Measurements from ENCODE around the gene CARD14.
"Not testable (repeated sequence)": the region's sequence is repeated elsewhere in the genome, so short reads cannot be mapped to it uniquely, and the experiment has no call there.

The CARD14 gene

DNA sequence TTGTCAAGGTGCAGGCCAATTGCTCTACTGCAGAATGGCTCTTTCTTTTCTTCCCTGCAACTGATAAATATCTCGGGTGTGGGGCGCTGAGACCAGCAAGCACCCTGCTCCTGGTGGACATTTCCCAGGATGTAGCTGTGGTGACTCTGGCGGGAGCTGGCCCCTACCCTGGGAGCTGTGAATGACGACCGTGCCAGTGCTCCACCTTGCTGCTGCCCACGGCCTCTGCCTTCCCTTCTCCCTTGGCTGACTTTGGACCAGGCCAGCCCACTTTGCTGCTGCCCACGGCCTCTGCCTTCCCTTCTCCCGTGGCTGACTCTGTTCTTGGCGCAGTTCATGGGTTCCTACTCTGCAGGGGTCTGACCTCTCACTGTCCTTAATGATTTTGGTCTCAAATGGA lies 16.1 kb downstream of the CARD14 start:
- no peak for DNase-seq (ENCODE audit: low spot score)

GRCh38 chr17:80187090-80187489 lies 17.3 kb downstream of the CARD14 start:
- no peak for DNase-seq (ENCODE audit: low spot score)

DNA sequence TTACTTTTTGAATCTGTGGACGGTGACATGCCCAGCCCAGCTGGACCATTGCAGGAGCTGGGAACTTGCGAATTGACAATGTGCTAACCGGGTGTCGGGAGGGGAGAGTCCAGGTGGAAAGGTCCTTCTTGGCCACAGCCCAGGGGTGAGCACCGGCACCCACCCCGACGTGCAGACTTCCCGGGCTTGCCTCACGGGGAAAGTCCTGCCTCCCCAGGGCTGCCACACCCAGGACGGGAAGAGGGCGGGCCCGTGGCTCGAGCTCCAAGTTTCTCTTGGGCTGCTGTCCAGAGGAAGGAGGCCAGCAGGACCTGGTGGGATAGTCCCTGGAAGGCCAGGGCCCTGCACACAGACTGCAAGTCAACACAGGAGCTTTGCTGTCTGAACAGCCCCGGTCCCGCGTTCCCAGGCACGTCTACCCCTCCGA lies 17.7 kb downstream of the CARD14 start:
- no peak for DNase-seq (ENCODE audit: low spot score)

GRCh38 chr17:80189611-80190010 lies 19.8 kb downstream of the CARD14 start:
- DNase-seq (ENCODE audit: low spot score): no peak

DNA sequence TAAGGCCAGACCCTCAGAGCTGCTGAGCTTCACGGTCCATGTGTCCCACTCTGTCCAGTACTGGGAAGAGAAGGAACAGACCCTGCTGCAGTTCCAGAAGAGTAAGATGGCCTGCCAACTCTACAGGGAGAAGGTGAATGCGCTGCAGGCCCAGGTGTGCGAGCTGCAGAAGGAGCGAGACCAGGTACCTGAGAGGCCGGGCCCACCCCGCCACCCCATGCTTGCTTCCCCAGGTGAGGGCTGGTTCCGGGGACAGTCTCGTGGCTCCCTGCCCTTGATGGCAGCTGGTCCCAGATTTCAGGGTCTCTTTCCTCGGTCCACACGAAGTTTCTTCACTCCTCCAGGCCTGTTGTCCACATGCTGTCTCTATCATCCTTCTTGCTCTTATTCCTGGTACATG lies 20.9 kb downstream of the CARD14 start:
- no peak for DNase-seq (ENCODE audit: low spot score)

DNA sequence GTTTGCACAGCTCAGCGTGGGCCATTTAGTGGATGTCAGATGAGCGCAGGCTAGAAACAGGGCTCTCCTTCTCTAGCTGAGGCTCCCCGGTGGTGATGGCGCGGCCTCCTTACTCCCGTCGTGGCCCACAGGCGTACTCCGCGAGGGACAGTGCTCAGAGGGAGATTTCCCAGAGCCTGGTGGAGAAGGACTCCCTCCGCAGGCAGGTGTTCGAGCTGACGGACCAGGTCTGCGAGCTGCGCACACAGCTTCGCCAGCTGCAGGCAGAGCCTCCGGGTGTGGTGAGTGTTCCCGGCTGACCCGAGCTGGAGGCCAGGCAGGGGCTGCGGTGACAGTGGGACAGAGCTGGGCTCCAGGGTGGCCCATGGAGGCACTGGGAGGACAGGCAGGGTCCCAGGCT lies 21.4 kb downstream of the CARD14 start:
- DNase-seq (ENCODE audit: low spot score): no peak

DNA sequence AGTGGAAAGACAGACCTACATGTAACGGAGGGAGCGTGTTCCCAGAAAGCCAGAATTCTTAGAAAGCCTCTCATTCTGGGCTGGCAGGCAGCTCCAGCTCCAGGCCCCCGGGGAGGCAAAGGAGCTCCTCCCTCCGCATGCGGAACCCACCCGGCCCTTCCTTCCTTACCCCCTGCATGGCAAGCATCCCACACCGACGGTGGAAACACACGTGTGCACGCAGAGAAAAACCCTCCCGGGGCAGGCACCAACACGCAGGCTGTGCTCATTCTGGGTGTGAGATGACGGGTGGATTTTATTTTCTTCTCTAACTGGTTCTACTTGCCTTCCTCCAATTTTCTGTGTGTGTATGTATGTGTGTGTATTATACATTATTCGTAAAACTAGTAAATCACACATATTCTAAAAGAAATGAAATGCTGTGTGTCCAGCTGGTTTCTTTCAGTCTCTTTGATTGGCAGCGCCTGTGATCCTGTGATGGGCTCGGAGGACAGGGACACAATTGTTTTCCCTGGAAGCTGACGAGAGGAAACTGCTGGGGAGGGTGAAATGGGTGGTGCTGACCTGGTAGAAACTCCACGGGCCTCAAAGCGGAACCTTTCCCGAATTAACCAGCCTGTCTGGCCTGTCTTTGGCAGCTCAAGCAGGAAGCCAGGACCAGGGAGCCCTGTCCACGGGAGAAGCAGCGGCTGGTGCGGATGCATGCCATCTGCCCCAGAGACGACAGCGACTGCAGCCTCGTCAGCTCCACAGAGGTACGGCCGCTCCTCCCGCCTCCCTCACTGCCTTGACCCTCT lies 22.2 kb downstream of the CARD14 start:
- DNase-seq (ENCODE audit: low spot score): no peak

- no peak for DNase-seq (ENCODE audit: low spot score)
Measured at GRCh38 chr17:80195141-80195540, 25.3 kb downstream of the CARD14 start.

GRCh38 chr17:80195671-80196529 lies 26.1 kb downstream of the CARD14 start:
- DNase-seq (ENCODE audit: low spot score): peak; percentile 61

DNA sequence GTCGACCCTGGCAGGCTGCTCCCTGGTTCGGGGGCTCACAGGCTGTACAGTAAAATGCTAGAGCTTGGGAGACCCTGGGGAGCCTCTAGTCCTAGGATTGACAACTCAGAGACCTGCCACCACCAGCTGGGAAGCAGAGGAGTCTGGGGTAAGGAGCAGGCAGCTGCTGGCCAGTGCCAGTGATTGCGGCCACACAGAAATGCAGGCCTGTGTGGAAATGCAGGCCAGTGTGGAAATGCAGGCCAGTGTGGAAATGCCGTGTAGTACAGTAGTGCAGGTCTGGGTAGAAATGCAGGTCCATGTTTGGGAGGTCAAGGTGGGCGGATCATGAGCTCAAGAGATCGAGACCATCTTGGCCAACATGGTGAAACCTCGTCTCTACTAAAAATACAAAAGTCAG lies 26.8 kb downstream of the CARD14 start:
- DNase-seq (ENCODE audit: low spot score): no peak

DNA sequence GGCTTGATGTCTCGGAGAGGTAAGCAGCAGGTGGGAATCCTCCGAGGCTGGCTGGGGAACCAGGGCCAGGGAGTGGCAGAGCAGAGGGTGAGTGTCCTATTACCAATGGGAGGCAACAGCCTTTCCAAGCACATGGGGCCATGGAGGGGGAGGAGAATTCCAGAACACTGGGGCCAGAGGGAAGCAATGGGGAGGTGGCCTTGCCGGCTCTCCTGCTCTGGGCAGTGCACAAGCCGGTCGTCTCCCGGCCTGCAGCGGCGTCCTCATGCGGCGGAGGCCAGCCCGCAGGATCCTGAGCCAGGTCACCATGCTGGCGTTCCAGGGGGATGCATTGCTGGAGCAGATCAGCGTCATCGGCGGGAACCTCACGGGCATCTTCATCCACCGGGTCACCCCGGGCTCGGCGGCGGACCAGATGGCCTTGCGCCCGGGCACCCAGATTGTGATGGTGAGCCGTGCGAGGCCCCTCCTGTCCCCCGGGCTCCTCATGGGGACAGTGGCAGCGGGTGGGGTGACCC lies 28.4 kb downstream of the CARD14 start:
- DNase-seq (ENCODE audit: low spot score): no peak

GRCh38 chr17:80199295-80199694 lies 29.5 kb downstream of the CARD14 start:
- DNase-seq (ENCODE audit: low spot score): not testable (repeated sequence)

DNA sequence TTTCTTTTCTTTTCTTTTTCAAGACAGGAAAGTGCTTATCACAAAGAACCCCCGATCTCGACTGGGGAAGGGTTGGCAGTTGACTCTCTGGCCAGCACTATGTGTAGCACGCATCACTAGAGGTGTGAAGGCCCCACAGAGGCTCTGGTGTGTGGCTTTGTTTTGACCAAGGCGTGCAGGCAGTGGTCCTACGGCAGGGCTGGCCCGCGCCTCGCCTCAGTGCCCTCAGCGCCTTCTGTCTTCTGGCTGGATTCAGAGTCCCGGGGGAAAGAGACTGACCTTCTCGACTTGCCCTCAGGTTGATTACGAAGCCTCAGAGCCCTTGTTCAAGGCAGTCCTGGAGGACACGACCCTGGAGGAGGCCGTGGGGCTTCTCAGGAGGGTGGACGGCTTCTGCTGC lies 31.6 kb downstream of the CARD14 start:
- DNase-seq (ENCODE audit: low spot score): no peak

DNA sequence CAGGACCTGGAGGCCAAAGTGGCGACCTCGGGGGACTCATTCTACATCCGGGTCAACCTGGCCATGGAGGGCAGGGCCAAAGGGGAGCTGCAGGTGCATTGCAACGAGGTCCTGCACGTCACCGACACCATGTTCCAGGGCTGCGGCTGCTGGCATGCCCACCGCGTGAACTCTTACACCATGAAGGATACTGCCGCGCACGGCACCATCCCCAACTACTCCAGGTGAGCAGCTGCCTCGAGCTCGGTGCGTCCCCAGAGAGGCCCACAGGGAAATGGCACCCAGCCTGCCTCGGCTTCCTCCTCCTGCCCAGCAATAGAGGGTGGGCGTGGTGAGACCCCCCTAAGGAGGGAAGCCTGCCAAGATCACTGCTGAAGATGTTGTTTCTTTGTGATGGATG lies 32.4 kb downstream of the CARD14 start:
- DNase-seq (ENCODE audit: low spot score): no peak

DNA sequence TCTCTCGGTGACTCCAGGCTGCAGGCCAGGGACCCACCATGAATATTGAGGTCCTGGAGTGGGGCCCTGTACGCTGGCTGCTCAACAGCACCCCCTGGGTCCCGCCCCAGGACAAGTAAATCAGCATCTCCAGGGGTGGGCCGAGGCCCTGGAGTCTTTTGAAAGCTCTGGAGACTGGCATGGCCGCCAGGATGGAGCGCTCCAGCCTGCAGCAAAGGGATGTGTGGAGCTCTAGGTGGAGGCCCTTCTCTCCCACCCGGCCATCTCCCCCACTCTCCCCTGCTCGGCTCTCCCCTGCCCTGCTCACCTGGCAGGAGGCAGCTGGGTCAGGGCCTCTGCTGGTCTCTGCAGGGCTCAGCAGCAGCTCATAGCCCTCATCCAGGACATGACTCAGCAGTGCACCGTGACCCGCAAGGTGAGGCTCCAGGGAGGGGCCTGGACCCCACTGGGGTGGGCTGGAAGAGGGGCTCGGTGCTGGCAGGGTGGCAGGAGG lies 33.7 kb downstream of the CARD14 start:
- DNase-seq (ENCODE audit: low spot score): no peak

- no peak for DNase-seq (ENCODE audit: low spot score)
Measured at GRCh38 chr17:80204626-80205468, 35.0 kb downstream of the CARD14 start.

GRCh38 chr17:80205811-80206210 lies 36.0 kb downstream of the CARD14 start:
- DNase-seq (ENCODE audit: low spot score): no peak

DNA sequence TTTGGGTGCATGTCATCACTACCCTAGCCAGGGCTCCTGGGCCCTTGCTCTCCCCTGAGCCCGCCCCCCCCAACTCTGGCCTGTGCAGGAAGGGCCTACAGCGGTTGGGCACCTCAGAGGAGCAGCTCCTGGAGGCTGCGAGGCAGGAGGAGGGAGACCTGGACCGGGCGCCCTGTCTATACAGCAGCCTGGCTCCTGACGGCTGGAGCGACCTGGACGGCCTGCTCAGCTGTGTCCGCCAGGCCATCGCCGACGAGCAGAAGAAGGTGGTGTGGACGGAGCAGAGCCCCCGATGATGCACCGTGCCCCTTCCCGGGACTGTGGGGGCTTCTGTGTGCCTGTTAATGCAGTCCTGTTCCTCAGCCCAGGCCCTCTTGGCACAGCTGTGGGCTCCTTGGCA lies 38.2 kb downstream of the CARD14 start:
- no peak for DNase-seq (ENCODE audit: low spot score)

DNA sequence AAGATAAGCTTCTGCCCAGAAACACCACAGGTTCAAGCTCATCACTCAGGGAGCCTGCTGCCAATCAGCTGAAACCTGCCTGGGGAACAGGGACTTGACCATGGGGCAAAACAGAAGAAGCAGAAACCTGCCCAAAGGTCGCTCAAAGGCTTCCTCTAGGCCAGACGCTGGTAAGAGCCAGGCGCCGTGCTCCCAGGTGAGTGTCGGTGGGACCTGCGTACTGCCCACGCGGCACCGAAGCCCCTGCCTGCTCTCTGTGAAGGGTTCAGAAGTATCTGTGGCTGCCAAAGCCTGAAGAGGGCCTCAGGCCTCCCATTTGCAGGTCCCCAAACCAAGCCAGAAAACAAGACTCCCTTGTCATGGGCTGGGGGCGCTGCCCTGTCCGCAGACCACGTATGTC lies 39.9 kb downstream of the CARD14 start:
- no peak for DNase-seq (ENCODE audit: low spot score)

GRCh38 chr17:80210348-80211108 lies 40.7 kb downstream of the CARD14 start:
- no peak for DNase-seq (ENCODE audit: low spot score)

DNA sequence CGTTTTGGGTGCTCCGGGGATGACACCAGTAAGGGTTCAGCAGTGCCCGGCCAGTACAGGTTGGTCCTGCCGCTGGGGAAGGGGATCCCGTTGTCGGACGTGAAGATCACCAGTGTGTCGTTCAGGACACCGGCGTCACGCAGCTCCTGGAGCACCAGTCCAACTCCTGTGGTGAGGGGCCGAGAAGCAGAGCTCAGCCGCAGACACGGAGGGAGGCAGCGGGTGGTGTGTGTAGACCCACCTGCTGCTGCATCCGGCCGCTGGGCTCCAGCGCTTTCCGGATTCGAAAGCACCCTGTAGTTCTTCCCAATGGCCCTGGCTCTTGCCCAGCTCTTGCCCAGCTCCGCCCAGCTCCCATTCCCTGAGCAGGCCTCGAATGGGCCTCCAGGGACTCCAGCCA lies 42.3 kb downstream of the CARD14 start:
- no peak for DNase-seq (ENCODE audit: low spot score)

Measured in CD4-positive, alpha-beta T cell treated with Interleukin-15 for 4 hours (primary cell).